HG02610 (cell line): ENCODE data around the gene RANBP10.
"Not testable (repeated sequence)": the region's sequence is repeated elsewhere in the genome, so short reads cannot be mapped to it uniquely, and the experiment has no call there.

Experiments
- ATAC-seq: cut with Tn5 transposase; IDR thresholded peaks from one replicate; pipeline ENCODE4 v1.9.1; 2021; ENCODE audit warnings: mild to moderate bottlenecking, moderate library complexity; ENCODE audit not compliant: unreplicated experiment

RANBP10 gene

DNA sequence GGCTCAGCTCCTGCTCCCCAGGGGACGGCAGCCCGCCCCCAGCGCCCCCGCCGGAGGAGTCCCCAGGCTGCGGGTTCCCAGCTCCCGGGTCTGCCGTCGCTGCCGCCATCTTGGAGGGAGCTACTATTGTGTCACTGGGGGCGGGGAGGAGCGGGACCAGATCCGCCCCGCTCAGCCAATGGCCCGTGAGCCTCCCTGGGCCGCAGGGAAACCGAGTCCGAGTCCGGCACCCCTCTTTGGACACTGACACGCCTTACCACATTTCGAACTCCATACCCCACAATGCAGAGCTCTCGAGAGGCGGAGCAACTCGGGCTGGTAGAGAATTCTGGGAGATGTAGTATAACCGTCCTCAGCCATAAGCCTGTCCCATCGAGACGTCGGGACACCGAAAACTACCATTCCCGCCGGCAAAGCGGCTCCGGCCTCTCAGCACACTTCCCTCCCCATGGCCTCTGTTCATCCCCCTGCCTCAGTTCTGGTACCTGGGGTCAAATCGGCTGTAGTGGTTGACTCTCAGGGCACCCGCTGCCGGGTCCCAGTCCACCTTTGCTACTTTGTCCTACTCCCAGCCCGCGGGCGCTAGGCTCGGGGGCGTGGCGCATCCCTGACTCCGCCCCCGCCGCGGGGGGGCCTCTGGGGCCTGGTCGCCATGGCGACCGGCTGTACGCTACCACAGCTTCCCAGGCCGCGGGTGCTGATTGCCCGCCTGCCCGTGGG lies at the start of gene RANBP10, which contains the start of gene TSNAXIP1:
Gene RANBP10, minus strand, starts transcription at position 133 of the 720 bp plus-strand sequence. Its CDS starts 24 bp downstream, at position 109.
Gene TSNAXIP1, plus strand, starts transcription at position 462 of the 720 bp plus-strand sequence. CDS start 261 bp downstream, outside the sequence.
- peak; percentile 89 for ATAC-seq

DNA sequence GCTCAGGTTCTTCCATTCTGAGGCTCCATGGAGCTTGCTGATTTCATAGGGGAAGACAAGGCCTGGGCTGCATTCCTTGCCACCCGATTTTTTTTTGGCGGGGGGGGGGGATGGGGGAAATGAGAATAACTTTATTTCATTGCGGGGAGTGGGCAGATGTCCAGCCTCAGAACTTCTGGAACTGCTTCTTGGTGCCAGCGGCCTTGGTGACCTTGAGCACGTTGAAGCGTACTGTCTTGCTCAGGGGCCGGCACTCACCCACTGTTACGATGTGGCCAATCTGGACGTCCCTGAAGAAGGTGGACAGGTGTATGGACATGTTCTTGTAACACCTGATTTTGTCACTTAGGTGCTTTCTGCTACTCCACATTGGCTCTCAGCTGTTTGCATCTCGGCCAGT lies 49.4 kb upstream of the RANBP10 start:
- no peak for ATAC-seq

- ATAC-seq: no peak
Measured at GRCh38 chr16:67853670-67854069, 47.3 kb upstream of the RANBP10 start.

- ATAC-seq: no peak
Measured at GRCh38 chr16:67848118-67848517, 41.8 kb upstream of the RANBP10 start.

GRCh38 chr16:67847064-67847861 lies 40.9 kb upstream of the RANBP10 start, which contains the start of gene CENPT:
CENPT (minus strand) TSS chr16:67847693; CDS start chr16:67833859, 13,834 bp downstream.
- peak; percentile 29 for ATAC-seq

- ATAC-seq: peak; percentile 58
Measured at GRCh38 chr16:67846320-67847063, 40.1 kb upstream of the RANBP10 start, which contains the start of gene NUTF2. NUTF2 (plus strand) TSS chr16:67846933; CDS start chr16:67865131, 18,198 bp downstream.

DNA sequence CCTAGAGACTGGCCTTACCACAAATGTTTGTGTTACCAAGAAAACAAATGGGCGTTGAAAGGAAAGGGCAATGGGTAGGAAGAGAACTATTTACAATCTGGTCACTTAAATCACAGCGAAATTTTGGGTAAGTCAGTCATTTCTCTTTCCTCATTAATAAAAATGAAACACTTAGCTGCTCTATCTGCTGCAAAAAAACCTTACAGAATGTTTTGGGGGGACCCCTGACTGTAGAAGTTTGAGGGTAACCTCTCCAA lies 39.6 kb upstream of the RANBP10 start:
- no peak for ATAC-seq

- no peak for ATAC-seq
Measured at GRCh38 chr16:67845291-67846062, 39.1 kb upstream of the RANBP10 start.

- ATAC-seq: no peak
Measured at GRCh38 chr16:67844497-67844896, 38.1 kb upstream of the RANBP10 start.

DNA sequence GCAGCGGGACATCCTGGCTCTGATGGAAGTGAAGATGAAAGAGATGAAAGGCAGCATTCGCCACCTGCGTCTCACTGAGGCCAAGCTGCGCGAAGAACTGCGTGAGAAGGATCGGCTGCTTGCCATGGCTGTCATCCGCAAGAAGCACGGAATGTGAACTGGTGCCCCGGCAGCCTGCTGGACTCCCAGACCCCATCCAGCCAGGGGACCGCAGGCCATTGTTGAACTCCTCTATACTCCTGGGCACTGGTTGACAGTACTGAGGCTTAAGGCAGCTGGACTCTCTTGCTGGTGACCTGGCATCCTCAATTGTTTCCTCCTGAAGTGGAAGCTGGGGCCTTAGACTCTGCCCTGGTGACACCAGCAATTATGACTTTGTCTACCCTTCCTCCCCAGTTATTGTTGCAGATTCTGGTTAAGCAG lies 37.0 kb upstream of the RANBP10 start:
- no peak for ATAC-seq

GRCh38 chr16:67842509-67843342 lies 36.4 kb upstream of the RANBP10 start:
- peak; percentile 4 for ATAC-seq

DNA sequence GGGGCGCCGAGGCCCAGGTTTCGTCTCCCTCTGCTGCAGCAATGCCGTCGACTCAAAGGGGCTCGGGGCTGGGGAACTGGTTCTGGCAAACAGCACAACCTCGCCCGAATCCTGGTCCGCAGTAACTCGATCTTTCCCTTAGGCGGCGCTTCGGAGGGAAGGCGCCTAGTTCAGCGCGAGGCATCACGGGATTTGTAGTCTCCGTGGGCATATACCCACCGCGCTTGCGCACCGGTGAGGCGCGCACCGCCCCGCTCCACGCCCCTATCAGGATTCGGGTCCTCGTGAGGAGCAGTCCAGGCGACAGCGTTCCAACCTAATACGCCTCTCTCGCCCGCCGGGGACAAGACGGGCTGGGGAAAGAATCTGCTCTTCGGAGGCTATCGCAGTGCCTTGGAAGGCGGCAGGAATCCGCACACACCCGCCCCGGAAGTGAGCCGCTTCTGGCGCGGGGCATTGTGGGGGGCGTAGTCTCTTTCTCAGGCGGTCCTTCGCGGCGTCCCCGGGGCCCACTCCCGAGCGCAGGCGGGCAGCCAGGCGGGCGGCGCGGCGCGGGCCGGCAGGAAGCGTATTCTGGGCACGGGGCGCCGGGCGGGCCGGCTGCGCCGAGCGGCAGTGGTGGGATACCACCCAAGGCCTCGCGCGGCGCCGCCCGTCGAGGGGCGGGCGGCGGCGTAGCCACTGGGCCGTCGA lies 35.6 kb upstream of the RANBP10 start, which contains the start of gene THAP11:
Gene THAP11, plus strand, starts transcription at position 505 of the 693 bp plus-strand sequence. CDS start 235 bp downstream, outside the sequence.
- peak; percentile 37 for ATAC-seq

- ATAC-seq: no peak
Measured at GRCh38 chr16:67841198-67841815, 34.9 kb upstream of the RANBP10 start.

GRCh38 chr16:67837811-67838210 lies 31.5 kb upstream of the RANBP10 start:
- no peak for ATAC-seq

- ATAC-seq: not testable (repeated sequence)
Measured at GRCh38 chr16:67837190-67837589, 30.8 kb upstream of the RANBP10 start.

- no peak for ATAC-seq
Measured at GRCh38 chr16:67834242-67834614, 27.9 kb upstream of the RANBP10 start.

- peak; percentile 95 for ATAC-seq
Measured at GRCh38 chr16:67833415-67834241, 27.3 kb upstream of the RANBP10 start.

GRCh38 chr16:67833030-67833414 lies 26.7 kb upstream of the RANBP10 start:
- ATAC-seq: peak; percentile 9
